HG02678 (cell line): ENCODE data around the gene NEU2.

Source experiments
- ATAC-seq: cut with Tn5 transposase; IDR thresholded peaks from one replicate; pipeline ENCODE4 v1.9.1; 2021; ENCODE audit warnings: mild to moderate bottlenecking, moderate library complexity; ENCODE audit not compliant: unreplicated experiment

NEU2 gene

DNA sequence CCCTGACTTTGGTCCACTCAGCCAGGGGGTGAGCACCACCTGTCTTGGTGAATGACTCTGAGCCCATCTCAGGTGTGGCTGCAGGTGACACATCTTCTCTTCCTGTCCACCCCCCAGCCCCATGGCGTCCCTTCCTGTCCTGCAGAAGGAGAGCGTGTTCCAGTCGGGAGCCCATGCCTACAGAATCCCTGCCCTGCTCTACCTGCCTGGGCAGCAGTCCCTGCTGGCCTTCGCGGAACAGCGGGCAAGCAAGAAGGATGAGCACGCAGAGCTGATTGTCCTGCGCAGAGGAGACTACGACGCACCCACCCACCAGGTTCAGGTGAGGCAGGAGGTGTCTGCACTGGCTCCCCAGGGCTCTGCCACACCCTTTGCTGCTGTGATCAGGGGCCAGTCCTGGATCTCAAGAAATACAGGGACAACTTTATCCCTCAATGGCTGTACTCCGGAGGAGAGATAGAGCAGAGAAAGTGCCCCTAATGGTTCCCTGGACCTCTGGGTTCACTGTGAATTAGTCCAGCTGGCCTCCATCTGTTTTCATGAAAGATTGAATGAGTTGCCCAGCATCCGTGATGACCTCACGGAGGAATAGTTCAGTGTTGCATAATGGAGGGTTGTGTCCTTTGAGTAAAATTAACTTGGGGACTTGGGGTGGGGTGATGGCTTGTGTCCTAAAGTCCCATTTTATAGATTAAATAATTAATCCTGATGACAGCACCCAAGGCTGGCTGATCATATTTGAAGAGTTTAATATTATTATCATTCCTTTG is at the start of gene NEU2:
Gene NEU2, plus strand, starts transcription at position 122 of the 770 bp plus-strand sequence. Its CDS starts 0 bp downstream, at position 122.
- ATAC-seq, result no peak

DNA sequence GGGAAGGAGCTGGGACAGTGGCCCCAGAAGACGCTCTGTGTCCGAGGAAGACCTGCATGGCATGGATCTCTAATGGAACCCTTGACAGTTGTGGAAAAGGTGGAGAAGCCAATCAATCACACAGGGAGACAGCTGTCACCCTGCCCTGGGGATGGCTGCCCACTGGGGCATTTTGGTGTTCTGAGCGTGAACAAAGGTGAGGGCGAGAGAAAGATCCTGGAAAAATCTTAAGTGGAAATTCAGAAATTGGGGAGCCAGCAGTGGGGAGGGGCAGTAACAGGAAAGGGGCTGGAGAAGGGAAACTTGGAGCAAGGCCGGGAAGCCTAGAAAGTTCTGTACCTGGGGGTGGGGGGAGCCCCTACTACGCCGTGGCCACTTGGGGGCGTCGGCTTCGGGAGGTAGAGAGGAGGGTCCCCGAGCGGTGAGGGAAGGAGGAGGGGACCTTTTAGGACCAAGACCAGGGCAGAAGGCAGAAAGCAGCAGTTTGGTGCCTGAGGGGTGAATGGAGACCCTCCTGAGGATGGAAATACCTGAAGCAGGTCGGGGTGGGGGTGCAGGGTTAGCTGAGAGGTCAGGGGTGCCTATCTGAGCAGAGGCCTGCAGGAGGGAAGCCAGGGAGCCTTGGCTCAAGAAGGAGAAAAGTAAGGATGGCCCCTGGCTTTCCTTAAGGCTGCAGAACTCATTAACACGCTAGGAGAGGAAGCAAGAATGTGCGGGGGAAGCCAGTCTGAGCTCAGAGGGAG is 49.4 kb upstream of the NEU2 start:
- no peak for ATAC-seq

DNA sequence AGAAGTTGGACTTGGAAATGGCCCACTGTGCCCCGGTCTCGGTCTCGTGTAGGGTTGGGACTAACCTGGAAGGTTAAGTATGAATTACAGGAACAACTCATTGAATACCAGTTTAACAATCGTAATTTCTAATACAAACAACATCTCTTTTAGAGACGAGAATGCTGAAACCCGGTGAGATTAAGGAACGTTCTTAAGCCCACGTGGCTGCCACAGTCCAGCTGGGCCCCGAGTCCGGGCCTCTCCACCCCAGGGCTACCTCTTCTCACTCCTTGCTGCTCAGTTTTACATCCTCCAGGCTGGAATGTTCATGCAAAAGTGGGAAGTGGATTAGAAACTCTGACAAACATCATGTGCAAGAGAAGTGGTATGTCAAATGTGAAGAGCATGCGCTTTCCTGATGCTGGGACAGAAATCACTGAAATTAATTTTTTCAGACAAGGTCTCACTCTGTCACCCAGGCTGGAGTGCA is 48.8 kb upstream of the NEU2 start:
- no peak for ATAC-seq

DNA sequence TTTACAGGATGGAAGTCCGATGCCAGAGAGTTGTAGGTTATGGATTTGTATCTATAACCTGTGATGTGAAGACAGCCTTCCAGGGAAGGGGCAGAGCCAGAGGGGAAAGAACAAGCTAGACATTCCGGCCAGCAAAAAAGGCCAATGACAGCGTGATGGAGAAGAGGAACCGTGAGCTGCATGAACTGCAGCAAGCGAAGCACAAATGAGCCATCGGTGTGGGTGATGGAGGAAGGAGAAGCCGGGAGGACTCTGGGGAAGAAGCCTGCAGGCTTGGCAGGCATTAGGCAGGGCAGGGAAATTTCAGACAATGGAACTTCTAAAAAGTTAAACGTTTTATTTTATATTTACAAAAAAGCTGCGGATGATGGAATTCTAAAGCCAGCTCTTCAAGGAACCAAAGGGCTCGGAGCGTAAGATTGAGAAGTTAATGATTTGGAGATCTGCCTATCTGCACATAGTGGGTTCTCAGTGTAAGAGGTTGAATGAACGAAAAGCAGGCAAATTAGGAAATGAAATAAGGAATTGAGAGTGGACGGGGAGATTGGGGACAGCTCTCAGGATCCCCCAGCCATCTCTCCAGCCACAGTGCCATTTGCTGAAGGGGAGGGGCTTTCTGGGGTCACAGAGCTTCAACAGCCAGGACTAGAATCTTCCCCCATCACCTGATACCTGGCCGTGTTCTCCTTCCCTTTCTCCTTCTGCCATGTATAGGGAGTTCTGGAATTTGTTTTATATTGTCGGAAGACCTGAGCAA is 47.8 kb upstream of the NEU2 start:
- no peak for ATAC-seq

DNA sequence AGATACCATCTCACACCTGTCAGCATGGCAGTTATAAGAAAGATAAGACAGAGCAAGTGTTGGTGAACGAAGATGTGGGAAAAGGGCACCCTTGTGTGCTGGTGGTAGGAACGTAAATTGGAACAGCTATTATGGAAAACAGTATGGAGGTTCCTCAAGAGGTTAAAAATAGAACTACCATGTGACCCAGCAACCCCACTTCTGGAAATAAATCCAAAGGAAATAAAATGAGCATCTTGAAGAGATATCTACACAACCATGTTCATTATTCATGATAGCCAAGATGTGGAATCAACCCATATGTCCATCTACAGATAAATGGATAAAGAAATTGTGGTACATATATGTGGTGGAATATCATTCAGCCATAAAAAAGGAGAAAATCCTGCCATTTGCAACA is 46.3 kb upstream of the NEU2 start:
- no peak for ATAC-seq

DNA sequence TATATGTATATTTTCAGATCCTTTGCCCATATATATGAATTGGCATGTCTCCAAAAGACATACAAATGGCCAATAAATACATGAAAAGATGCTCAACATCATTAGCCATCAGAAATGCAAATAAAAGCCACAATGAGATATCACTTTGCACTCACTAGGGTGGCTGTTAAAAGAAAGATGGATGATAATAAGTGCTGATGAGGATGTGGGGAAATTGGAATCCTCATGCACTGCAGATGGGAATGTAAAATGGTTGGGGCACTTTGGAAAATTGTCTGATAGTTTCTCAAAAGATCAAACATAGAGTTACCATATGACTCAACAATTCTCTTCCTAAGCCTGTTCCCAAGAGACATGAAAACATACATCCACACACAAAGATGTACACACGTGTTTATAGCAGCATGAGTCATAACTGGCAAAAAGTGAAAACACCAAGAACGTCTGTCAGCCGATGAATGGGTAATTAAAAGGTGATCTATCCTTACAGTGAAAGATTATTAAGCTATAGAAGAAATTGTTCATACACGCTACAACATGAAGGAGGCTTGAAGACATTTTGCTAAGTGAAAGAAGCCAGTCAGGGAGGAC is 39.1 kb upstream of the NEU2 start:
- ATAC-seq, result no peak

DNA sequence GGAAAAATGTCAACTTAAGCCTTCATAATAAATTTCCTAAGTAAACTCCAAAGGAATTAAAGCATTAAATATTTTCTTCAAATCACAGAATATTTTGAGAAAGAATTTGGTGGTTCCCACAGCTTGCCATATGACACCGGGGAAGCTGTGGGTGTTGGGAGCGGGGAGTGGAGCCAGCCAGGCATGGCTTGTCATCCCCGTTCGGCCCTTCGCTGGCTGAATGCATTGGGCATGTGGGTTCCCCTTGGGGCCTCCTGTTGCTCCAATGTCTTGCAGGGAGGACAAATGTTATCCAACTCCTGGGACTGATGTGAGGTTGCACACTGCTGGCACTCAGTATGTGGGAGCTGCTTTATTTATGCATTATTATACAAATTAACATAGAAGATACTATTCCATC is 38.0 kb upstream of the NEU2 start:
- ATAC-seq, result no peak

DNA sequence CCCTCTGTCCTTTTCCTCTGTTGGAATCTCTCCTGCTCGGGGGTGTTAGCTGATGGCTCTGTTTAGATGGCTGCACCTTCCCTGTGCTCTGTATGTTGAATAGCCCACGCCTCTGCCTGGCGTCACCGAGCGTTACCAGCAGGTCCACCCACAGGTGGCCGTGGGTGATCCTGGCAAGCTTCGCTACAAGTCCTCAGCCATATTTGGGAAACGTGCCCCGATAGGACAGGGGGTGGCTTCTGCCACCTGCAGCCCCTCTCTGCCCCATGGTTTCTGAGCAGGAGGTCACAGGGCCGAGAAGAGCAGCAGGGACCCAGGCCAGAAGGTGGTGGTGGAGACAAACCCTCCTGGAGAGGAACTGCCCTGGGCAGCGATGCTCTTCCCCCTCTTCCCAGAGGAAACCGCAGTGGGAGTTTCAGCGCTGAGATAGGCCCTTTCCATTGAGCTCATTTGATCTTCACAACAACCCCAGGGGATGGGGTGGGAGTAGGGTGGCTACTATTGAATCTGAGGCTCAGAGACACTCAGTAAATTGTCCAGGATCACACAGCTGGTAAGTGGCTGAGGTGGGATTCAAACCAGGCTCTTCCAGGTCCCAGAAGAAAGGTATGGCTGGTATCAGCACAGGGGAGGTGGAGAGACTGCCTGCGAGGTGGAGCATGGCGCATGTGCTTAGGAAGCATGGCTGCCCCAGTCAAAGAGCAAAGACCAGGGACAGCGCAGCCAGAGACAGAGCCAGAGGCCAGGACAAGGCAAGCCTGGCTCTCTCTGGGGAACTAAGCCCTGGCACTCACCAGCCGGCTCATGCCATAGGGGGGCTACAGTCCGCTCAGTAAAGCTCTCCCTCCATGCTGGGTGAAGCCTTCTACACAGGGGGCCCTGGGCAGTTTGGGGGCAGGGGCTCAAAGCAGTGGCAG is 34.5 kb upstream of the NEU2 start:
- no peak for ATAC-seq

DNA sequence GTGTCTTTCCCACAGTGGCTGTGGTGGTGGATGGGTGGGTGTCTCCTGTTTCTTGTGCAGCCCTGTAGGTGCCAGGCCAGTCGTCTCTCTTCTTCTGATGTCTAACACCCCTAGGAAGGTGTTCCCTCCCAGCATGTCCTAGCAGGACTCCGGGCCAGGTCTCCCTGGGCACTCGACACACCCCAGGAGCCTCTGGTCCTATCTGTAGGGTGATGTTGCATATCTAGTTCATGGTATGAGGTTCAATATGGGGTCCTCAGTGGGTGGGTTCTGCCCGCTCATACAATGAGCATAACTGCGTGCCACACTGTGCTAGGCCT is 33.8 kb upstream of the NEU2 start:
- ATAC-seq, result no peak

DNA sequence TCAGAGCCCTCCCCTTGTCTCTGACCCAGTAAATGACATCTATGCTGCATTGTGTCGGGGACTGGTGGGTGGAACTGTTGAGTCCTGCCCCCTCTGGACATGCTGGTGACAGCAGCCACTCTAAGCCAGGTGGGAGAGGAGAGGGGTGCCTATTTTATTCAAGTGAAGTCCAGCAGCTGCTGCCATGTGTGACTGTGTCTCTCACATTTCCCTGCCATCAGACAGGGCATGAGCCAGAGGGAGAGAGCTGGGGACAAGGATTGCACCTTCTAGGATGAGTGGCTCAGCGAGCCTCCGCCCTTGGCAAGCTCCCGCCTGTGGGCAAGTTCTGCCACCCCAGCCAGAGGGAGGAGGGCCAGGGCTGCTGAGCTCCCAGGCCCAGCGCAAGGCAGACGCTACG is 33.1 kb upstream of the NEU2 start:
- no peak for ATAC-seq

DNA sequence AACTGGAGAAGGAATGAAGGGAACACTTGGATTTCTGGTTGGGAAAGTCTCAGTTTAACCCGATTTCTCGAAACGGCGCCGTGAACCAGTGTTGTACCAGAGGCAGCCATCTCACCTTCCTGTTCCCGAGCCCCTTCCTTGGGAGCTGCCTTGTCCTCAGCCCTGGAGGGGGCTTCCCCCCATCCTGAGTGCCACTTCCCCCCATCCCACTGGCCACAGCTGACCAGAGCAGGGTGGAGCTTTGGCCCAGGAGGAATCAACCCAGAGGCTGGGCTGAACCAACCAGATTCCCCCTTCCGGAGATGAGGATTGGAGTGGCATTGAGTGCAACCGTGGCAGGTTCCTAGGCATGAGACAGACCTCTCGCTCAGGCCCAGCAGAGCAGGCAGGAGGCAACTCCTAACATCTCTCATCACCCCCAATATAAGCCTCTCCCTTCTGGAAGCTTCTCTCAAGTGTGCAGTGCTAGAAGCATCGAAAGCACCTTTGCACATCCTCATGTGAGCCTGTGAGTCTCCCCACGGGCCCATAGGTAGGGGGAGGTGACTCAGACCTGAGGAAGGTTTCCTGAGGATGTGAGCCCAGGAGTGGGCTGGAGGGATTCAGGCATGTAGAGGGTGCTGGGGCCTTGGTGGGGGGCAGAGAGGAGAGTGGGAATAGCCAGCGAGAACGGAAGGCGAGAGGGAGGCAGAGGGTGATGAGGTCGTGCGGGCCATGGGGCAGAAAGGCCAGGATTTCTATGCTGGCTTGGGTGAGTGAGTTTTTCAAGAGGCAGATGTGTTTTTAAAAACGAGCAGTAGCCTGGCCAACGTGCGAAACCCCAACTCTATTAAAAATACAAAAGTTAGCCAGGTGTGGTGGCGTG is 31.4 kb upstream of the NEU2 start:
- no peak for ATAC-seq

DNA sequence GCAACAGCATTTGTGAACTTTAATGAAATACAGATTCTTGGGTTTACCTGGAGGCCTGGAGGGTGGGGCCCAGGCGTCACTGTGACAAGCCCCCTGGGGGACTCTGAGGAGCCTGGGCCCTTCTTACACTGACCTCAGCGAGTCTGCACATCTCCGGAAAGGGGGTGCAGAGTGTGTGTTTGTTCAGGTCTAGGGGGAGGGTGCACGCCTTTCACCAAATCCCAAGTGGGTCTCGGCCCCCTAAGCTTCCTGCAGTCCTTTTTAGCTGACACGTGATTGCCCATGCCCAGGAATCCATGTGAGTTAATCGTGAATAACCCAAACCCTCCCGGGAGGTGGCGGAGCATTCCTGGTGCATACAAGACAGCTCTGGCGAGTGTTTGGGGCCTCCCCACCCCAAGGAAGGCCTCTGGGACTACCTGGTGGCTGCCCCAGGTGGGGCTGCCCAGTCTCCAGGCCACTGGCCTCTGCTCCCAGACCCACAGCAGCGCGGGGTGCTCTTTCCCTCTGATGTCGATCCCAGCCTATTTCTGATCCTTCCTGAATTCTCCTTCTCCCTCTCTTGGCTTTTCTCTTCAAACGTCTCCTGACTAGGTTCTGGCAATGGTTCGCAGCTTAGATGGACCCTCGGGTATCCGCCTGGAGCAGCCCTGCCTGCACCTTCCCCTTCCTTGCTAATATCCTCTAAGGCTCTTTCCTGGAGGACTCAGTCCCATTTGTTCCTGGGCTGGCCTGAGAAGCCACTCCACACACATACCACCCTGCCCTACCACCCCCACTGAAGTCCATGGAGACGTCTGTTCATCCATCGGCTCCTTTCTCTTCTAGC is 29.4 kb upstream of the NEU2 start:
- no peak for ATAC-seq

DNA sequence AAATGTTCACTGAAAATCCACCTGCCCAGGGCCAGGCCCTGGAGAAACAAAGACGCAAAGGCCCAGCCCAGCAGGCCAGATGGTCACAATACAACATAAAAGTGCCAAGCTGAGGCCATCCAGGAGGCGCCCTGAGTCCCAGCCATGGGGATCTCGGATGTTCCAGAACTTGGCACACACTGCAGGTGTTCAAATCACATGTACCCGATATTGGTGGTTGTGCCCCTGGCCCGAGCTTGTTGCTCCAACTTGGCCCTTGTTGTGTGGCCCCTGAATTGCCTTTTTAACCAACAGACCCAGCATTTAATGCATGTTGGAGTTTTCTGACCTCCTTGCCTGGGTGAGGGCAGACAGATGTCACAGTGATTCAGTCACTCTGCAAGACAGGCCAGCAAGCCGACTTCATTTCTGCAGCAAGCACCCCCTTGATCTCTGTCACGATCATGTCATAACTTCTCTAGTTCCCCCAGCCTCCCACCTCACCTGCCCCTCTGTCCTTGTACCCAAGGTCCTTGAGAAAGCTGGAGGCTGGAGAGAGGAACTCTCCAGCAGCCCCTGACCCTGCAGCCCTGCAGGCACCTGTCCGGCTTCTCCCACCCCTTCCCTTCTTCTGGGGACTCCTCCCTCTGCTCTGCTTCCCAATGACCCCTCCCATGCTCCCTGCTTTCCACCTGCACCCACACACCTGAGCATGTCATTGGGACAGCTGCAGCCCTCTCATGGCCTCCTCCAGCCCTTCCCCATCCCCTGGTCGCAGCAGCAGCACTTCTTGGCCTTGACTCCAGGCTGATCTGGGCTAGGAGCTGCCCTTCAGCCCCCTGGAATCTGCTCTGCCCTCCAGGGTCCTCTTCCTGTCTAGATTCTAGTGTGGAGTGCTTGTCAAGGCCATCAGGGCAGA is 28.6 kb upstream of the NEU2 start:
- no peak for ATAC-seq

DNA sequence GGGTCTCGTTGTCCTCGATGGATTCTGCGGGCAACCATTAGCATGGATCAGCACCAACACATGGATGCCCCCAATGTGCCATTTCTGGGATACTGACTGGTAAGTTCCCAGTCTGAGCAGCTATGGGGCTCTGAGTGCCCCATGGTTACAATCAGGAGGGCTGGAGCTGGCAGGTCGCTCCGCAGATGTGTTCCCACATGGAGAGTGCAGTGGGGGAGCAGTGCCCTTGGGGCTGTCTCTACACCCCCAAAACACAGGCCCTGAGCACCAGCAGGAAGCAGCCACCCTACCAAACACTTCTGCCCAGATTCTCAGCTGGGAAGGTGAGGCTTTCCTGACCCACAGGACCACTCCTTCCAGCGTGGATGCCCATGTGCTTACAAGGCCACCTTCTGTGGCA is 27.4 kb upstream of the NEU2 start:
- no peak for ATAC-seq

DNA sequence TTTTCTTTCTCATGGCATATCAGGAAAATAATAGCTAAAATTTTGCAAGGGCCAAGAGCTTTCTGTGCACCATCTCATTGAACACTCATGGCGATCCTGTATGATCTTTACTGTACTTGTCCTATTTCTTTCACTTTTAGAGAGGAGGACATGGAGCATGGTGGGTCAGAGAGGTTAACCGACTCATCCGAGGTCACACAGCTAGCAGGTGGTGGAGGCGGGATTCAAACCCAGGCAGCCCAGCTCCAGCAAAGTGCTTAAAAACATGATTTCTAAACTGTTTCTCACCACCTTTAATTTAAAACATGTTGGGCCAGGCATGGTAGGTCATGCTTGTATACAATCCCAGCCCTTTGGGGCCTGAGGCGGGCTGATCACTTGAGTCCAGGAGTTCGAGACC is 25.8 kb upstream of the NEU2 start:
- ATAC-seq, result no peak

DNA sequence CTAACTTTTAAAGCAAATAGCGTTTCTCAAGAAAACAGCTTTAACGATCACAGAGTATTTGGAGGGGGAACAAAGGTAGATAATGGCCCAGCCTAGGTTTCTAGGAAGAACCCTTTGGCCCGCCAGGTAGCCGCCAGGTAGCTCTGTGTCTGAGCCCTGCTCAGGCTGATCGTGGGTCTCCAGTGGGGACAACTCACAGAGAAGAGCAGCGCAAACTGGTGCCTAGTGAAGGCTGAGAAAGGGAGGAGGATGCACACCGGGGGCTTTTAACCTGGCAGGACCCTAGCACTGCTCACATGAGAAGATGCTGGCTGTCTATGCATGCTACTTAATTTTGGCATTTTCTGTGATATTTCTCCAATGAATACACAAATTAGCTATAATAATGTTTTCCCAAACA is 25.2 kb upstream of the NEU2 start:
- no peak for ATAC-seq

DNA sequence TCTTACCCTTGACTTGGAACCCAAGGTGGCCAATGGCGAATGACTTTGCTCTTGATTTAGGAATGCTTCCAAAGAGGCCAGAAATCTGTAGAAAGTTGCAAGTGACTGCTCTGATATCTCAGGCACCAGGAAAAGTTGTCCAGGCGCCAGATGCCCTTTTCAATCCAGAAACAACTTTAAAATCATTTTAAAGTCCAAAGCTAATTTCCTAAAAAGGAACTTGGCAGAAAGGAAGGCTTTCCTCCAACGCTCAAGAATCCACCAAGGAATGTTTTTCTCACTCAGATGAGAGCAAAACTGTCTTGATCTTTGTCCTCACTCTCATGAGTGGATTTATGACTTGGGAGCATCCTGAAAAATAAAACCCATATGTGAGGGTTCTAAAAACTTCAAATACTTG is 24.7 kb upstream of the NEU2 start:
- ATAC-seq, result no peak

DNA sequence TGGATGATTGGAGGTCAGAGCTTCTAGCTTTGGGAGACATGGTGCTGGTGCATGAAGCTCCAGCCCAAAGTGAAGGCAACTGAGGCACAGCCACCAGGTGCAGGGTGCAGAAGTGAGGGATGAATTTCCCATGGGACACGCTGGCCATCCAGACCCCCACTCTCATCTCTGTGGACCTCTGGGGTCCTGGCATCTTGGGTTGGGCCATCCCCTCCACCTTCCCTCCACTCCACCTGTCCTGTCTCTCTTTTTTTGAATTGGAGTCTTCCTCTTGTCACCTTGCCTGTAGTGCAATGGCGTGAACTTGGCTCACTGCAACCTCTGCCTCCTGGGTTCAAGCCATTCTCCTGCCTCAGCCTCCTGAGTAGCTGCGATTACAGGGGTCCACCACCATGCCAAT is 22.8 kb upstream of the NEU2 start:
- no peak for ATAC-seq
